Non-pigmented ciliary epithelial cell (primary cell): ENCODE data around the gene MAP2K4.
A peak's percentile ranks its signal among the peaks of the same experiment; 100 is the strongest.
"Not testable (repeated sequence)": the region's sequence is repeated elsewhere in the genome, so short reads cannot be mapped to it uniquely, and the experiment has no call there.

Experiments
- DNase-seq: peaks from one replicate; pipeline ENCODE4 v3.0.0-alpha.2; 2010; ENCODE audit warnings: low read depth

The MAP2K4 gene

GRCh38 chr17:12094336-12094735 lies 73.7 kb downstream of the MAP2K4 start:
- no peak for DNase-seq

- no peak for DNase-seq
Observed at GRCh38 chr17:12095522-12095921, 74.8 kb downstream of the MAP2K4 start.

GRCh38 chr17:12097326-12097725 lies 76.6 kb downstream of the MAP2K4 start:
- no peak for DNase-seq

GRCh38 chr17:12098568-12098967 lies 77.9 kb downstream of the MAP2K4 start:
- DNase-seq: no peak

GRCh38 chr17:12099412-12099811 lies 78.7 kb downstream of the MAP2K4 start:
- no peak for DNase-seq

- no peak for DNase-seq
Observed at GRCh38 chr17:12104831-12105230, 84.2 kb downstream of the MAP2K4 start.

GRCh38 chr17:12107905-12108304 lies 87.2 kb downstream of the MAP2K4 start:
- no peak for DNase-seq

GRCh38 chr17:12110906-12111305 lies 90.2 kb downstream of the MAP2K4 start:
- DNase-seq: no peak

- DNase-seq: no peak
Observed at GRCh38 chr17:12113156-12113555, 92.5 kb downstream of the MAP2K4 start.

- no peak for DNase-seq
Observed at GRCh38 chr17:12114686-12115418, 94.2 kb downstream of the MAP2K4 start.

GRCh38 chr17:12116143-12116542 lies 95.5 kb downstream of the MAP2K4 start:
- no peak for DNase-seq

GRCh38 chr17:12118617-12119016 lies 97.9 kb downstream of the MAP2K4 start:
- DNase-seq: no peak

- DNase-seq: no peak
Observed at GRCh38 chr17:12122075-12122474, 101.4 kb downstream of the MAP2K4 start.

- DNase-seq: no peak
Observed at GRCh38 chr17:12127177-12127576, 106.5 kb downstream of the MAP2K4 start.

GRCh38 chr17:12127667-12128066 lies 107.0 kb downstream of the MAP2K4 start:
- DNase-seq: no peak

GRCh38 chr17:12128946-12129345 lies 108.3 kb downstream of the MAP2K4 start:
- no peak for DNase-seq

GRCh38 chr17:12133183-12133582 lies 112.5 kb downstream of the MAP2K4 start:
- DNase-seq: no peak

GRCh38 chr17:12134101-12134500 lies 113.4 kb downstream of the MAP2K4 start:
- no peak for DNase-seq

- no peak for DNase-seq
Observed at GRCh38 chr17:12134587-12134986, 113.9 kb downstream of the MAP2K4 start.

- no peak for DNase-seq
Observed at GRCh38 chr17:12136243-12136642, 115.6 kb downstream of the MAP2K4 start.

GRCh38 chr17:12136646-12137045 lies 116.0 kb downstream of the MAP2K4 start:
- DNase-seq: peak; percentile 36

GRCh38 chr17:12137859-12138258 lies 117.2 kb downstream of the MAP2K4 start:
- DNase-seq: no peak

- DNase-seq: no peak
Observed at GRCh38 chr17:12140685-12141084, 120.0 kb downstream of the MAP2K4 start.

- DNase-seq: not testable (repeated sequence)
Observed at GRCh38 chr17:12162187-12162586, 141.5 kb downstream of the MAP2K4 start.
